ENCODE data around the gene KRTAP10-12.

KRTAP10-12 gene

GRCh38 chr21:44708213-44708865 is 11.4 kb downstream of the KRTAP10-12 start:
- Histone ChIP-seq H3K4me1 (ENCODE audit: control insufficient read depth, insufficient read depth, low read length) (peaks cover 2% of the 10 kb centered on the region), H3K9me3 (ENCODE audit: control insufficient read depth in 2 of 2, low read length in 2 of 2) (no peaks in the 10 kb centered on the region), H3K36me3 (ENCODE audit: control insufficient read depth in 2 of 2, insufficient read depth in 2 of 2, low read length in 2 of 2) (no peaks in the 10 kb centered on the region), H3K27ac (ENCODE audit: low read length) (no peak overlapping the region), H3K27me3 (ENCODE audit: control insufficient read depth in 1 of 2, insufficient read depth in 2 of 2, low read length in 2 of 2) (peaks cover 60 to 67% of the 10 kb centered on the region in 2 donors), H3K4me3 (ENCODE audit: low read length in 2 of 2) (no peak overlapping the region), H3K9ac (ENCODE audit: low read length in 2 of 2) (no peak overlapping the region)

- Histone ChIP-seq H3K9me3 (ENCODE audit: control insufficient read depth in 2 of 2, low read length in 2 of 2) (no peaks in the 10 kb centered on the region), H3K4me1 (ENCODE audit: control insufficient read depth, insufficient read depth, low read length) (peaks cover 2% of the 10 kb centered on the region), H3K36me3 (ENCODE audit: control insufficient read depth in 2 of 2, insufficient read depth in 2 of 2, low read length in 2 of 2) (no peaks in the 10 kb centered on the region), H3K4me3 (ENCODE audit: low read length in 2 of 2) (no peak overlapping the region), H3K27me3 (ENCODE audit: control insufficient read depth in 1 of 2, insufficient read depth in 2 of 2, low read length in 2 of 2) (peaks cover 65 to 69% of the 10 kb centered on the region in 2 donors), H3K27ac (ENCODE audit: low read length) (no peak overlapping the region), H3K9ac (ENCODE audit: low read length in 2 of 2) (no peak overlapping the region)
Measured at GRCh38 chr21:44708866-44709425, 12.0 kb downstream of the KRTAP10-12 start.

- Histone ChIP-seq H3K4me1 (ENCODE audit: control insufficient read depth, insufficient read depth, low read length) (peaks cover 2% of the 10 kb centered on the region), H3K27me3 (ENCODE audit: control insufficient read depth in 1 of 2, insufficient read depth in 2 of 2, low read length in 2 of 2) (peaks cover 60 to 66% of the 10 kb centered on the region in 2 donors), H3K27ac (ENCODE audit: low read length) (no peak overlapping the region), H3K4me3 (ENCODE audit: low read length in 2 of 2) (no peak overlapping the region), H3K36me3 (ENCODE audit: control insufficient read depth in 2 of 2, insufficient read depth in 2 of 2, low read length in 2 of 2) (no peaks in the 10 kb centered on the region), H3K9ac (ENCODE audit: low read length in 2 of 2) (no peak overlapping the region), H3K9me3 (ENCODE audit: control insufficient read depth in 2 of 2, low read length in 2 of 2) (no peaks in the 10 kb centered on the region)
Measured at GRCh38 chr21:44709426-44710293, 12.7 kb downstream of the KRTAP10-12 start.

GRCh38 chr21:44710294-44710665 is 13.3 kb downstream of the KRTAP10-12 start:
- Histone ChIP-seq H3K36me3 (ENCODE audit: control insufficient read depth in 2 of 2, insufficient read depth in 2 of 2, low read length in 2 of 2) (no peaks in the 10 kb centered on the region), H3K4me3 (ENCODE audit: low read length in 2 of 2) (no peak overlapping the region), H3K27me3 (ENCODE audit: control insufficient read depth in 1 of 2, insufficient read depth in 2 of 2, low read length in 2 of 2) (peaks cover 58 to 67% of the 10 kb centered on the region in 2 donors), H3K9ac (ENCODE audit: low read length in 2 of 2) (no peak overlapping the region), H3K27ac (ENCODE audit: low read length) (no peak overlapping the region), H3K9me3 (ENCODE audit: control insufficient read depth in 2 of 2, low read length in 2 of 2) (no peaks in the 10 kb centered on the region), H3K4me1 (ENCODE audit: control insufficient read depth, insufficient read depth, low read length) (peaks cover 2% of the 10 kb centered on the region)

GRCh38 chr21:44710756-44711326 is 13.9 kb downstream of the KRTAP10-12 start:
- no peak overlapping the region for H3K4me3 ChIP-seq (ENCODE audit: low read length in 2 of 2)
- H3K9me3 ChIP-seq (ENCODE audit: control insufficient read depth in 2 of 2, low read length in 2 of 2): no peaks in the 10 kb centered on the region
- H3K4me1 ChIP-seq (ENCODE audit: control insufficient read depth, insufficient read depth, low read length): peaks cover 2% of the 10 kb centered on the region
- no peak overlapping the region for H3K27ac ChIP-seq (ENCODE audit: low read length)
- H3K9ac ChIP-seq (ENCODE audit: low read length in 2 of 2): no peak overlapping the region
- H3K27me3 ChIP-seq (ENCODE audit: control insufficient read depth in 1 of 2, insufficient read depth in 2 of 2, low read length in 2 of 2): peaks cover 58 to 67% of the 10 kb centered on the region in 2 donors
- H3K36me3 ChIP-seq (ENCODE audit: control insufficient read depth in 2 of 2, insufficient read depth in 2 of 2, low read length in 2 of 2): no peaks in the 10 kb centered on the region

- Histone ChIP-seq H3K4me1 (ENCODE audit: control insufficient read depth, insufficient read depth, low read length) (peaks cover 2% of the 10 kb centered on the region), H3K27me3 (ENCODE audit: control insufficient read depth in 1 of 2, insufficient read depth in 2 of 2, low read length in 2 of 2) (peaks cover 56 to 61% of the 10 kb centered on the region in 2 donors), H3K27ac (ENCODE audit: low read length) (no peak within 1 kb of the TSS), H3K4me3 (ENCODE audit: low read length in 2 of 2) (no peak within 1 kb of the TSS), H3K9me3 (ENCODE audit: control insufficient read depth in 2 of 2, low read length in 2 of 2) (no peaks in the 10 kb centered on the region), H3K9ac (ENCODE audit: low read length in 2 of 2) (no peak within 1 kb of the TSS), H3K36me3 (ENCODE audit: control insufficient read depth in 2 of 2, insufficient read depth in 2 of 2, low read length in 2 of 2) (no peaks in the 10 kb centered on the region)
Measured at GRCh38 chr21:44711327-44712202, 14.6 kb downstream of the KRTAP10-12 start, which contains the start of gene TSPEAR. Gene TSPEAR, minus strand, starts transcription at chr21:44711572. Its CDS starts 58 bp downstream, at chr21:44711514.

GRCh38 chr21:44712203-44713028 is 15.4 kb downstream of the KRTAP10-12 start:
- Histone ChIP-seq H3K9ac (ENCODE audit: low read length in 2 of 2) (no peak overlapping the region), H3K4me1 (ENCODE audit: control insufficient read depth, insufficient read depth, low read length) (peaks cover 2% of the 10 kb centered on the region), H3K9me3 (ENCODE audit: control insufficient read depth in 2 of 2, low read length in 2 of 2) (no peaks in the 10 kb centered on the region), H3K27me3 (ENCODE audit: control insufficient read depth in 1 of 2, insufficient read depth in 2 of 2, low read length in 2 of 2) (peaks cover 53 to 54% of the 10 kb centered on the region in 2 donors), H3K36me3 (ENCODE audit: control insufficient read depth in 2 of 2, insufficient read depth in 2 of 2, low read length in 2 of 2) (no peaks in the 10 kb centered on the region), H3K27ac (ENCODE audit: low read length) (no peak overlapping the region), H3K4me3 (ENCODE audit: low read length in 2 of 2) (no peak overlapping the region)

GRCh38 chr21:44713130-44713529 is 16.2 kb downstream of the KRTAP10-12 start:
- Histone ChIP-seq H3K27ac (ENCODE audit: low read length) (no peak overlapping the region), H3K27me3 (ENCODE audit: control insufficient read depth in 1 of 2, insufficient read depth in 2 of 2, low read length in 2 of 2) (peaks cover 47 to 50% of the 10 kb centered on the region in 2 donors), H3K36me3 (ENCODE audit: control insufficient read depth in 2 of 2, insufficient read depth in 2 of 2, low read length in 2 of 2) (no peaks in the 10 kb centered on the region), H3K9ac (ENCODE audit: low read length in 2 of 2) (no peak overlapping the region), H3K4me1 (ENCODE audit: control insufficient read depth, insufficient read depth, low read length) (peaks cover 2% of the 10 kb centered on the region), H3K9me3 (ENCODE audit: control insufficient read depth in 2 of 2, low read length in 2 of 2) (no peaks in the 10 kb centered on the region), H3K4me3 (ENCODE audit: low read length in 2 of 2) (no peak overlapping the region)

- Histone ChIP-seq H3K9ac (ENCODE audit: low read length in 2 of 2) (no peak overlapping the region), H3K4me3 (ENCODE audit: low read length in 2 of 2) (no peak overlapping the region), H3K36me3 (ENCODE audit: control insufficient read depth in 2 of 2, insufficient read depth in 2 of 2, low read length in 2 of 2) (no peaks in the 10 kb centered on the region), H3K27me3 (ENCODE audit: control insufficient read depth in 1 of 2, insufficient read depth in 2 of 2, low read length in 2 of 2) (peaks cover 44 to 49% of the 10 kb centered on the region in 2 donors), H3K27ac (ENCODE audit: low read length) (no peak overlapping the region), H3K4me1 (ENCODE audit: control insufficient read depth, insufficient read depth, low read length) (peaks cover 2% of the 10 kb centered on the region), H3K9me3 (ENCODE audit: control insufficient read depth in 2 of 2, low read length in 2 of 2) (no peaks in the 10 kb centered on the region)
Measured at GRCh38 chr21:44713846-44714245, 16.9 kb downstream of the KRTAP10-12 start.
